ENCODE measurements around the gene FKBP3. TPM values are rescaled to one million over a fixed set of nuclear protein-coding genes. Genes with fewer than 3 reads are reported as not detected.

FKBP3 gene
- total and polyA plus RNA-seq, 2 of the 8 experiments (the other 6 are each of a cell fraction or from before 2014, with no cell fraction given): 36.0 to 149 TPM

GRCh38 chr14:45095143-45095542, 39.1 kb downstream of the FKBP3 start:
- H3K4me2 ChIP-seq (ENCODE audit: insufficient read depth in 1 of 2, low read depth in 2 of 2, low read length in 2 of 2): no peak overlapping the region
- no peaks in the 10 kb centered on the region for H3K23me2 ChIP-seq (ENCODE audit: low read depth, low read length)
- H3K4me1 ChIP-seq (replicated peaks in 1 of 4; ENCODE audit: control insufficient read depth in 3 of 4, insufficient read depth in 4 of 4, low read length in 3 of 4): no peaks in the 10 kb centered on the region
- no peak overlapping the region for H2AK5ac ChIP-seq (ENCODE audit: low read depth, low read length)
- no peak overlapping the region for H3K27ac ChIP-seq (ENCODE audit: low read depth, low read length)
- FAIRE-seq: no peak
- no peak overlapping the region for H3K23ac ChIP-seq (ENCODE audit: insufficient read length)
- H2BK5ac ChIP-seq (ENCODE audit: low read depth, low read length): no peak overlapping the region
- H2AFZ ChIP-seq (ENCODE audit: low read length): no peak overlapping the region
- no peak overlapping the region for H4K5ac ChIP-seq (ENCODE audit: insufficient read length, low read depth, low read length)
- WGBS, 2 experiments (ENCODE audit: extremely low coverage in 1 of 2, insufficient coverage in 1 of 2, insufficient read length in 1 of 2, insufficient replicate concordance in 2 of 2, low coverage in 1 of 2, low lambda C conversion rate in 2 of 2, missing lambda C conversion rate in 1 of 2): 97% methylated on average over 4 of the region's 4 CpGs; no CpG with 5 or more reads in 1 of the 2 experiments
- no peak for DNase-seq (ENCODE audit: low read depth in 1 of 2, low spot score in 2 of 2)
- no peak overlapping the region for H2BK120ac ChIP-seq (replicated peaks; ENCODE audit: low read depth, low read length)
- no peaks in the 10 kb centered on the region; the same call in 1 of the 2 replicates for H3K79me1 ChIP-seq (ENCODE audit: low read depth, low read length)
- no peak overlapping the region for H3K18ac ChIP-seq (ENCODE audit: extremely low read depth, low read length)
- H3K14ac ChIP-seq (ENCODE audit: insufficient read length): no peak overlapping the region
- H4K20me1 ChIP-seq (replicated peaks in 1 of 2; ENCODE audit: control insufficient read depth in 1 of 2, insufficient read depth in 2 of 2, low read length in 2 of 2): peaks cover 5 to 6% of the 10 kb centered on the region in 2 experiments
- H3K4me3 ChIP-seq (ENCODE audit: extremely low read depth in 1 of 4, insufficient read depth in 2 of 4, low read depth in 3 of 4, low read length in 4 of 4): no peak overlapping the region
- H3K36me3 ChIP-seq (ENCODE audit: control insufficient read depth in 2 of 4, insufficient read depth in 4 of 4, low read length in 3 of 4): peaks cover 3 to 42% (median 15%) of the 10 kb centered on the region in 4 experiments; a peak in 7 of 8 replicates
- H3K56ac ChIP-seq (replicated peaks; ENCODE audit: insufficient read length, low read depth, low read length): no peak overlapping the region
- no peak overlapping the region for H2BK15ac ChIP-seq (ENCODE audit: low read length)
- no peak overlapping the region for H2BK20ac ChIP-seq (ENCODE audit: low read length)
- H3K9me3 ChIP-seq (ENCODE audit: insufficient read depth in 2 of 2, low read depth in 1 of 2, low read length in 1 of 2): no peaks in the 10 kb centered on the region
- no peak overlapping the region for H3K9ac ChIP-seq (replicated peaks in 1 of 4; ENCODE audit: extremely low read depth in 1 of 4, low read depth in 3 of 4, low read length in 3 of 4)
- no peak overlapping the region for H4K8ac ChIP-seq (ENCODE audit: extremely low read depth, insufficient read depth, low read length)
- H3K79me2 ChIP-seq (ENCODE audit: control insufficient read depth in 1 of 2, insufficient read depth in 2 of 2, low read length in 2 of 2): peaks cover 7 to 51% of the 10 kb centered on the region in 2 experiments; a peak in 3 of 4 replicates
- no peak overlapping the region for H3K4ac ChIP-seq (replicated peaks; ENCODE audit: insufficient read length, low read depth, low read length)
- H4K91ac ChIP-seq (replicated peaks; ENCODE audit: insufficient read length, low read length): no peak overlapping the region
- H3K27me3 ChIP-seq (replicated peaks in 1 of 4; ENCODE audit: control insufficient read depth in 3 of 4, extremely low read depth in 1 of 4, insufficient read depth in 3 of 4, low read length in 3 of 4): no peaks in the 10 kb centered on the region
- CTCF ChIA-PET (ENCODE audit: partially characterized antibody): interaction anchor here (0.6 to 1.7 kb wide), 3 partner anchors 34 to 181 kb away, joined by 3 to 4 read pairs (median 3); no protein-coding TSS in a partner anchor
- no peak overlapping the region for H2BK12ac ChIP-seq (ENCODE audit: low read depth, low read length)
- POLR2A ChIA-PET (ENCODE audit: partially characterized antibody): no interaction called here
- TF ChIP-seq RXRA (IDR thresholded peaks at IDR 0.05; ENCODE audit: insufficient read depth, low read depth, low read length): no peak
- no peak for TF ChIP-seq SUZ12 (IDR thresholded peaks at IDR 0.05; ENCODE audit: low read length)
- no peak for TF ChIP-seq MAFK (IDR thresholded peaks at IDR 0.05; ENCODE audit: low read depth, low read length)
- TF ChIP-seq KDM1A (IDR thresholded peaks at IDR 0.05; ENCODE audit: borderline replicate concordance, low read length): no peak
- no peak for TF ChIP-seq SIX5 (IDR thresholded peaks at IDR 0.05; ENCODE audit: low read depth, low read length)
- TF ChIP-seq POU5F1 (IDR thresholded peaks at IDR 0.05; ENCODE audit: low read depth, low read length): no peak
- no peak for TF ChIP-seq GABPA (IDR thresholded peaks at IDR 0.05; ENCODE audit: borderline replicate concordance, insufficient read depth, low read length)
- TF ChIP-seq FOSL1 (IDR thresholded peaks at IDR 0.05; ENCODE audit: insufficient read depth, low read depth, low read length): no peak
- no peak for TF ChIP-seq HDAC2 (IDR thresholded peaks at IDR 0.05; ENCODE audit: borderline replicate concordance in 1 of 2, low read depth in 2 of 2, low read length in 2 of 2)
- TF ChIP-seq, protein P1, sequence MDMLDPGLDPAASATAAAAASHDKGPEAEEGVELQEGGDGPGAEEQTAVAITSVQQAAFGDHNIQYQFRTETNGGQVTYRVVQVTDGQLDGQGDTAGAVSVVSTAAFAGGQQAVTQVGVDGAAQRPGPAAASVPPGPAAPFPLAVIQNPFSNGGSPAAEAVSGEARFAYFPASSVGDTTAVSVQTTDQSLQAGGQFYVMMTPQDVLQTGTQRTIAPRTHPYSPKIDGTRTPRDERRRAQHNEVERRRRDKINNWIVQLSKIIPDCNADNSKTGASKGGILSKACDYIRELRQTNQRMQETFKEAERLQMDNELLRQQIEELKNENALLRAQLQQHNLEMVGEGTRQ (IDR thresholded peaks at IDR 0.05; ENCODE audit: low read length): no peak
- TF ChIP-seq TAF7 (optimal IDR thresholded peaks at IDR 0.05; ENCODE audit: borderline replicate concordance, low read depth, low read length): no peak
- no peak for TF ChIP-seq TEAD4 (IDR thresholded peaks at IDR 0.05; ENCODE audit: low read depth, low read length)
- no peak for TF ChIP-seq EGR1 (IDR thresholded peaks at IDR 0.05; ENCODE audit: borderline replicate concordance, low read depth, low read length)

Data from H1 (cell line).